Right atrium auricular region (tissue), 2 donors: ENCODE results near the gene IFNL2. TPM values are rescaled to one million over a fixed set of nuclear protein-coding genes. Genes with fewer than 3 reads are reported as not detected.

ENCODE experiments used
- DNase-seq: peaks from one replicate; pipeline ENCODE4 v3.0.0-alpha.2; 2019; ENCODE audit warnings: low spot score
- H3K27ac ChIP-seq, 2 donors: fragments of 200-600 bp; sonication (generic); 1 replicate in 1 of 2; 2 replicates in 1 of 2; pipeline ENCODE4 v1.5.1; 2016 to 2019
- H3K27me3 ChIP-seq, 2 donors: fragments of 200-600 bp; sonication (generic); one replicate each; pipeline versions ENCODE4 v1.5.1 to v1.6.0; 2017 to 2019
- H3K36me3 ChIP-seq: fragments of 200-600 bp; sonication (generic); one replicate; pipeline ENCODE4 v1.5.1; 2016
- H3K4me1 ChIP-seq, 2 donors: fragments of 200-600 bp; sonication (generic); one replicate each; pipeline versions ENCODE4 v1.5.1 to v1.6.0; 2017 to 2019
- H3K4me3 ChIP-seq, 2 donors: fragments of 200-600 bp; sonication (generic); 1 replicate in 1 of 2; 2 replicates in 1 of 2; pipeline ENCODE4 v1.5.1; 2017 to 2019; ENCODE audit warnings: mild to moderate bottlenecking in 1 of 2, moderate library complexity in 1 of 2
- H3K9me3 ChIP-seq, 2 donors: fragments of 200-600 bp; sonication (generic); one replicate each; pipeline ENCODE4 v1.5.1; 2019
- CTCF ChIP-seq, 2 donors: fragments of 200-600 bp; sonication (generic); IDR thresholded peaks; one replicate each; pipeline ENCODE4 v1.5.1; 2019; ENCODE audit warnings: antibody characterized with exemption in 2 of 2
- total RNA-seq, 2 donors: library from RNA; depleted of rRNA; stranded (reverse); fragments of >200 nt; gene quantifications; one replicate each; pipeline ENCODE4 v1.1.0, GENCODE V29; 2016

The IFNL2 gene
- total RNA-seq, 2 donors from 2014 or later = not detected

- TF ChIP-seq CTCF (IDR thresholded peaks at IDR 0.05) = no peak
- no peaks in the 10 kb centered on the region for H3K27me3 ChIP-seq
- no peaks in the 10 kb centered on the region for H3K4me1 ChIP-seq
- no peak for DNase-seq
- no peak overlapping the region for H3K4me3 ChIP-seq
- H3K9me3 ChIP-seq = peaks cover 0 to 51% of the 10 kb centered on the region in 2 donors
- no peak overlapping the region for H3K27ac ChIP-seq
- H3K36me3 ChIP-seq = no peaks in the 10 kb centered on the region
Measured at GRCh38 chr19:39284032-39284431, 15.8 kb downstream of the IFNL2 start.

GRCh38 chr19:39293394-39293793, 25.2 kb downstream of the IFNL2 start:
- H3K9me3 ChIP-seq = peaks cover 0 to 7% of the 10 kb centered on the region in 2 donors
- H3K27me3 ChIP-seq = no peaks in the 10 kb centered on the region
- H3K4me3 ChIP-seq = no peak overlapping the region
- H3K36me3 ChIP-seq = no peaks in the 10 kb centered on the region
- DNase-seq = no peak
- no peak overlapping the region for H3K27ac ChIP-seq
- TF ChIP-seq CTCF (IDR thresholded peaks at IDR 0.05) = no peak
- no peaks in the 10 kb centered on the region for H3K4me1 ChIP-seq

- H3K36me3 ChIP-seq = no peaks in the 10 kb centered on the region
- TF ChIP-seq CTCF (IDR thresholded peaks at IDR 0.05) = no peak
- no peaks in the 10 kb centered on the region for H3K4me1 ChIP-seq
- no peak within 1 kb of the TSS for H3K27ac ChIP-seq
- no peak for DNase-seq
- H3K4me3 ChIP-seq = no peak within 1 kb of the TSS
- no peaks in the 10 kb centered on the region for H3K9me3 ChIP-seq
- no peaks in the 10 kb centered on the region for H3K27me3 ChIP-seq
Measured at GRCh38 chr19:39296055-39296645, 28.0 kb downstream of the IFNL2 start, which contains the start of gene IFNL1. Gene IFNL1, plus strand, starts transcription at chr19:39296407. Its CDS starts 15 bp downstream, at chr19:39296422.

- TF ChIP-seq CTCF (IDR thresholded peaks at IDR 0.05) = no peak
- H3K4me3 ChIP-seq = no peak overlapping the region
- H3K27me3 ChIP-seq = no peaks in the 10 kb centered on the region
- no peaks in the 10 kb centered on the region for H3K4me1 ChIP-seq
- H3K9me3 ChIP-seq = no peaks in the 10 kb centered on the region
- H3K36me3 ChIP-seq = no peaks in the 10 kb centered on the region
- H3K27ac ChIP-seq = no peak overlapping the region
- DNase-seq = no peak
Measured at GRCh38 chr19:39296906-39297305, 28.7 kb downstream of the IFNL2 start.

GRCh38 chr19:39297931-39298634, 29.9 kb downstream of the IFNL2 start:
- no peak overlapping the region for H3K4me3 ChIP-seq
- H3K27me3 ChIP-seq = no peaks in the 10 kb centered on the region
- no peak for TF ChIP-seq CTCF (IDR thresholded peaks at IDR 0.05)
- no peak for DNase-seq
- H3K4me1 ChIP-seq = no peaks in the 10 kb centered on the region
- H3K36me3 ChIP-seq = no peaks in the 10 kb centered on the region
- no peaks in the 10 kb centered on the region for H3K9me3 ChIP-seq
- no peak overlapping the region for H3K27ac ChIP-seq
